Panc1 (cell line): ENCODE results near the gene SMC2.

Experiments used
- POLR2AphosphoS5 ChIP-seq: IDR thresholded peaks from 2 replicates; pipeline ENCODE4 v1.6.1; 2012; ENCODE audit warnings: mild to moderate bottlenecking, low read depth, low read length, moderate library complexity
- SIN3A ChIP-seq: IDR thresholded peaks from 2 replicates; pipeline ENCODE4 v1.6.1; 2012; ENCODE audit warnings: low read depth, mild to moderate bottlenecking, low read length, moderate library complexity, borderline replicate concordance; ENCODE audit not compliant: insufficient read depth
- TF ChIP-seq, protein P1 (sequence below): fragments of 450-650 bp; IDR thresholded peaks from 2 replicates; pipeline ENCODE4 v1.5.1; 2017; ENCODE audit warnings: mild to moderate bottlenecking
- TF ChIP-seq, protein P2 (sequence below), 2 experiments: IDR thresholded peaks; 2 replicates each; pipeline ENCODE4 v1.6.1; 2011 to 2012; ENCODE audit warnings: low read depth in 2 of 2, control low read depth in 1 of 2, low read length in 1 of 2, mild to moderate bottlenecking in 1 of 2, moderate library complexity in 1 of 2; ENCODE audit not compliant: insufficient read depth in 1 of 2

DNA sequence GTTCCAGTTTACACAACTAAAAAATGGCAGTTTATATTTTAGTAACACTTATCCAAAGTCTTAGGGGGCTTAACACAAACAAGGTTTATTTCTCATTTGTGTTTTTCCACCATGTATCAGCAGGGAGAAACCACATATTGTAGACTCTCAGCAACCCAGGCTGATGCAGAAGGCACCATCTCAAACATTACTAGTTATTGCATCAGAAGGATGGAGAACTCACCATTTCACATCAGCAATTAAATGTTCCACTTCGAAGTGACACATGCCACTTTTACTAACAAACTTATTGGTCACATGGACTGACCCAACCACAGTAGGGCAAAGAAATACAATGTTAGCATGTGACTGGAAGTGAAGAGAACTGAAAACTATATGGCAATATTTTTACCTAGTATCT, 22.5 kb upstream of the SMC2 start:
- TF ChIP-seq, protein P1, sequence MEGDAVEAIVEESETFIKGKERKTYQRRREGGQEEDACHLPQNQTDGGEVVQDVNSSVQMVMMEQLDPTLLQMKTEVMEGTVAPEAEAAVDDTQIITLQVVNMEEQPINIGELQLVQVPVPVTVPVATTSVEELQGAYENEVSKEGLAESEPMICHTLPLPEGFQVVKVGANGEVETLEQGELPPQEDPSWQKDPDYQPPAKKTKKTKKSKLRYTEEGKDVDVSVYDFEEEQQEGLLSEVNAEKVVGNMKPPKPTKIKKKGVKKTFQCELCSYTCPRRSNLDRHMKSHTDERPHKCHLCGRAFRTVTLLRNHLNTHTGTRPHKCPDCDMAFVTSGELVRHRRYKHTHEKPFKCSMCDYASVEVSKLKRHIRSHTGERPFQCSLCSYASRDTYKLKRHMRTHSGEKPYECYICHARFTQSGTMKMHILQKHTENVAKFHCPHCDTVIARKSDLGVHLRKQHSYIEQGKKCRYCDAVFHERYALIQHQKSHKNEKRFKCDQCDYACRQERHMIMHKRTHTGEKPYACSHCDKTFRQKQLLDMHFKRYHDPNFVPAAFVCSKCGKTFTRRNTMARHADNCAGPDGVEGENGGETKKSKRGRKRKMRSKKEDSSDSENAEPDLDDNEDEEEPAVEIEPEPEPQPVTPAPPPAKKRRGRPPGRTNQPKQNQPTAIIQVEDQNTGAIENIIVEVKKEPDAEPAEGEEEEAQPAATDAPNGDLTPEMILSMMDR = no peak
- TF ChIP-seq, protein P2, sequence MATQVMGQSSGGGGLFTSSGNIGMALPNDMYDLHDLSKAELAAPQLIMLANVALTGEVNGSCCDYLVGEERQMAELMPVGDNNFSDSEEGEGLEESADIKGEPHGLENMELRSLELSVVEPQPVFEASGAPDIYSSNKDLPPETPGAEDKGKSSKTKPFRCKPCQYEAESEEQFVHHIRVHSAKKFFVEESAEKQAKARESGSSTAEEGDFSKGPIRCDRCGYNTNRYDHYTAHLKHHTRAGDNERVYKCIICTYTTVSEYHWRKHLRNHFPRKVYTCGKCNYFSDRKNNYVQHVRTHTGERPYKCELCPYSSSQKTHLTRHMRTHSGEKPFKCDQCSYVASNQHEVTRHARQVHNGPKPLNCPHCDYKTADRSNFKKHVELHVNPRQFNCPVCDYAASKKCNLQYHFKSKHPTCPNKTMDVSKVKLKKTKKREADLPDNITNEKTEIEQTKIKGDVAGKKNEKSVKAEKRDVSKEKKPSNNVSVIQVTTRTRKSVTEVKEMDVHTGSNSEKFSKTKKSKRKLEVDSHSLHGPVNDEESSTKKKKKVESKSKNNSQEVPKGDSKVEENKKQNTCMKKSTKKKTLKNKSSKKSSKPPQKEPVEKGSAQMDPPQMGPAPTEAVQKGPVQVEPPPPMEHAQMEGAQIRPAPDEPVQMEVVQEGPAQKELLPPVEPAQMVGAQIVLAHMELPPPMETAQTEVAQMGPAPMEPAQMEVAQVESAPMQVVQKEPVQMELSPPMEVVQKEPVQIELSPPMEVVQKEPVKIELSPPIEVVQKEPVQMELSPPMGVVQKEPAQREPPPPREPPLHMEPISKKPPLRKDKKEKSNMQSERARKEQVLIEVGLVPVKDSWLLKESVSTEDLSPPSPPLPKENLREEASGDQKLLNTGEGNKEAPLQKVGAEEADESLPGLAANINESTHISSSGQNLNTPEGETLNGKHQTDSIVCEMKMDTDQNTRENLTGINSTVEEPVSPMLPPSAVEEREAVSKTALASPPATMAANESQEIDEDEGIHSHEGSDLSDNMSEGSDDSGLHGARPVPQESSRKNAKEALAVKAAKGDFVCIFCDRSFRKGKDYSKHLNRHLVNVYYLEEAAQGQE (IDR thresholded peaks at IDR 0.05; ENCODE audit: insufficient read depth in 1 of 2, low read depth in 2 of 2, low read length in 1 of 2) = no peak
- TF ChIP-seq POLR2AphosphoS5 (no peak), SIN3A (no peak)
